Activated CD4-positive, alpha-beta T cell treated with anti-CD3 and anti-CD28 coated beads, Interleukin-2, amount 10 ng/mL, durations not matched to agents 24 days and 14 days (primary cell): ENCODE data around the gene CNNM3. TPM values are rescaled to one million over a fixed set of nuclear protein-coding genes. Genes with fewer than 3 reads are reported as not detected.

ENCODE experiments used
- DNase-seq: peaks from one replicate; pipeline ENCODE4 v3.0.0; 2022
- H3K27ac Mint-ChIP-seq: one replicate; pipeline ENCODE4 v1.8.0; 2022; ENCODE audit warnings: mild to moderate bottlenecking, mixed read lengths
- H3K27me3 Mint-ChIP-seq: one replicate; pipeline ENCODE4 v1.8.0; 2022; ENCODE audit warnings: mixed read lengths
- H3K36me3 Mint-ChIP-seq: one replicate; pipeline ENCODE4 v1.8.0; 2022; ENCODE audit warnings: low read depth, mild to moderate bottlenecking, mixed read lengths
- H3K4me1 Mint-ChIP-seq: one replicate; pipeline ENCODE4 v1.8.0; 2021; ENCODE audit warnings: mixed read lengths
- H3K4me3 Mint-ChIP-seq: one replicate; pipeline ENCODE4 v1.8.0; 2022; ENCODE audit warnings: mild to moderate bottlenecking, moderate library complexity, mixed read lengths
- H3K9me3 Mint-ChIP-seq: one replicate; pipeline ENCODE4 v1.8.0; 2021; ENCODE audit warnings: mixed read lengths
- intact Hi-C: fragments of 100-400 bp; cut with micrococcal nuclease; formaldehyde crosslinking; loops from one replicate; pipeline ENCODE4 v1.15.1; 2023
- total RNA-seq: library from RNA; stranded (reverse); gene quantifications from 2 replicates; pipeline ENCODE4 v1.2.3, GENCODE V29; 2022

Gene CNNM3
- total RNA-seq, 1 donor from 2014 or later, result 30.5 TPM

DNA sequence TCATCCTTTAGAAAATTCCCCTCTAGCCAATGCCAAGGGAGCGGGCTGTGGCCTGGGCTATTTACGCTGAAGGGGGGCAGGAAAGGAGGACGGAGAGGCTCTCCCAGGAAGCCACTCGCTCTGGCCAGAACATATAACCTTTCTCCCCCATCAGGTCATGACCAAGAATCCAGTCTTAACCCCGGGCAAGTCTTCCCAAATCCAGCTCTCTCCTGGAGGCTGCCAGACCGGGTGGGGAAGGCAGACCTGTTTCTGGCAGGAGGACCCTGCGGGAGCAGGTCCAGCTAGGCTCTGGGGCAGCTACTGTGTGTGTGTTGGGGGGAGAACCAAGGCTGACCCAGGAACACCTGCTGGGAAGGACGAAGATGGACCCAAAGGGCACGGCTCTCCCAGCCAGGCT is 67.2 kb downstream of the CNNM3 start:
- Mint-ChIP-seq H3K27me3 (peaks cover 5% of the 10 kb centered on the region), H3K9me3 (no peaks in the 10 kb centered on the region)

More for the DNA sequence above, 67.2 kb downstream of the CNNM3 start:
- H3K4me3 Mint-ChIP-seq, result no peak overlapping the region
- DNase-seq, result no peak
- no peaks in the 10 kb centered on the region for H3K36me3 Mint-ChIP-seq
- peaks cover 5% of the 10 kb centered on the region for H3K4me1 Mint-ChIP-seq
- intact Hi-C loops, result no loop called here
- no peak overlapping the region for H3K27ac Mint-ChIP-seq

Other genes with a start within 250 kb of the CNNM3 start
- 45.5 and 46.5 TPM in 2 replicates for gene KANSL3, start 178.0 kb upstream of the CNNM3 start, total RNA-seq
- gene FER1L5, start 173.5 kb upstream of the CNNM3 start, total RNA-seq, result not detected in 2 replicates
- 6.5 and 7.3 TPM in 2 replicates for gene LMAN2L, start 76.2 kb upstream of the CNNM3 start, total RNA-seq
- gene CNNM4, start 55.4 kb upstream of the CNNM3 start, total RNA-seq, result 10.1 and 11.2 TPM in 2 replicates
- 6.7 and 8.4 TPM in 2 replicates for gene ANKRD23, start 27.8 kb downstream of the CNNM3 start, total RNA-seq
- 37.0 and 44.0 TPM in 2 replicates for gene ANKRD39, start 41.7 kb downstream of the CNNM3 start, total RNA-seq
- gene SEMA4C, start 53.8 kb downstream of the CNNM3 start, total RNA-seq, result 23.8 and 26.1 TPM in 2 replicates
- gene FAM178B, start 170.3 kb downstream of the CNNM3 start, total RNA-seq, result not detected in 2 replicates